Measurements from ENCODE around the gene SORBS2. TPM values are rescaled to one million over a fixed set of nuclear protein-coding genes. Genes with fewer than 3 reads are reported as not detected.

The SORBS2 gene
- total RNA-seq, 5 donors from 2014 or later (not counting 1 experiment from before 2014, with no cell fraction given) = 0.15 to 1.9 (median 0.98) TPM; not detected in 1

GRCh38 chr4:185597532-185598188 is 214.3 kb downstream of the SORBS2 start:
- peak; percentile 19 to 78 (median 50) for DNase-seq
- ATAC-seq (replicated peaks in 1 of 4) = peak in 3 of 4 experiments; percentile 54 to 71 (median 60)
- no peaks in the 10 kb centered on the region for H3K9me3 ChIP-seq
- H3K36me3 Mint-ChIP-seq = no peaks in the 10 kb centered on the region
- no peaks in the 10 kb centered on the region for H3K4me1 ChIP-seq (ENCODE audit: control insufficient read depth in 1 of 2, extremely low read depth in 1 of 2, insufficient read depth in 2 of 2, low read length in 2 of 2)
- no peaks in the 10 kb centered on the region for H3K36me3 ChIP-seq (ENCODE audit: control insufficient read depth in 2 of 2, extremely low read depth in 1 of 2, insufficient read depth in 1 of 2, low read length in 1 of 2)
- CTCF ChIA-PET = interaction anchor here (0.5 to 2.3 kb wide), 17 partner anchors 8 to 990 kb away, joined by 3 to 8 read pairs (median 4); no protein-coding TSS in a partner anchor
- H3K4me3 ChIP-seq (ENCODE audit: control insufficient read depth in 1 of 2, extremely low read depth in 1 of 2, low read length in 1 of 2) = no peak overlapping the region
- no peak overlapping the region for H3K27ac Mint-ChIP-seq
- 28% methylated on average over 5 of the region's 9 CpGs for WGBS (ENCODE audit: insufficient coverage)
- POLR2A ChIA-PET = interaction anchor here in 1 of 2 donors (0.7 kb wide), 1 partner anchor 13 kb away, joined by 3 read pairs; no protein-coding TSS in a partner anchor
- peaks cover 0 to 1% (median 0%) of the 10 kb centered on the region in 3 donors for H3K4me1 Mint-ChIP-seq
- H3K4me3 Mint-ChIP-seq = no peak overlapping the region
- H3K27me3 Mint-ChIP-seq = peaks cover 29 to 34% of the 10 kb centered on the region in 2 donors
- no peak overlapping the region for H3K27ac ChIP-seq (ENCODE audit: low read length)
- peaks cover 0 to 8% of the 10 kb centered on the region in 2 experiments for H3K27me3 ChIP-seq (replicated peaks in 1 of 2; ENCODE audit: control insufficient read depth in 2 of 2, extremely low read depth in 1 of 2, insufficient read depth in 2 of 2, low read length in 1 of 2)
- H3K9me3 Mint-ChIP-seq = no peaks in the 10 kb centered on the region

GRCh38 chr4:185592845-185593488 is 219.0 kb downstream of the SORBS2 start:
- Histone ChIP-seq H3K27ac (ENCODE audit: low read length) (no peak overlapping the region), H3K4me1 (ENCODE audit: control insufficient read depth in 1 of 2, extremely low read depth in 1 of 2, insufficient read depth in 2 of 2, low read length in 2 of 2) (peaks cover 0 to under 1% of the 10 kb centered on the region in 2 experiments), H3K36me3 (ENCODE audit: control insufficient read depth in 2 of 2, extremely low read depth in 1 of 2, insufficient read depth in 1 of 2, low read length in 1 of 2) (no peaks in the 10 kb centered on the region), H3K9me3 (no peaks in the 10 kb centered on the region), H3K27me3 (replicated peaks in 1 of 2; ENCODE audit: control insufficient read depth in 2 of 2, extremely low read depth in 1 of 2, insufficient read depth in 2 of 2, low read length in 1 of 2) (peaks cover under 1 to 8% of the 10 kb centered on the region in 2 experiments), H3K4me3 (ENCODE audit: control insufficient read depth in 1 of 2, extremely low read depth in 1 of 2, low read length in 1 of 2) (no peak overlapping the region)
- Mint-ChIP-seq H3K4me3 (no peak overlapping the region), H3K36me3 (no peaks in the 10 kb centered on the region), H3K27ac (no peak overlapping the region), H3K4me1 (peaks cover under 1 to 3% (median 1%) of the 10 kb centered on the region in 3 donors), H3K9me3 (no peaks in the 10 kb centered on the region), H3K27me3 (peaks cover 37 to 47% of the 10 kb centered on the region in 2 donors)
- ATAC-seq (replicated peaks in 1 of 4) = peak in 1 of 4 experiments; percentile 11
- ChIA-PET POLR2A (no interaction called here), CTCF (interaction anchor here in 1 of 2 donors (0.6 kb wide), 1 partner anchor 23 kb away, joined by 3 read pairs; no protein-coding TSS in a partner anchor)
- WGBS (ENCODE audit: insufficient coverage) = 51% methylated on average over 6 of the region's 9 CpGs
- DNase-seq = no peak

- peaks cover 6 to 9% of the 10 kb centered on the region in 2 experiments for H3K27me3 ChIP-seq (replicated peaks in 1 of 2; ENCODE audit: control insufficient read depth in 2 of 2, extremely low read depth in 1 of 2, insufficient read depth in 2 of 2, low read length in 1 of 2)
- no peak overlapping the region for H3K27ac ChIP-seq (ENCODE audit: low read length)
- H3K4me1 ChIP-seq (ENCODE audit: control insufficient read depth in 1 of 2, extremely low read depth in 1 of 2, insufficient read depth in 2 of 2, low read length in 2 of 2) = peaks cover 0 to 5% of the 10 kb centered on the region in 2 experiments
- H3K4me3 Mint-ChIP-seq = no peak overlapping the region
- WGBS (ENCODE audit: insufficient coverage) = 93% methylated on average over 3 of the region's 4 CpGs
- no peak for ATAC-seq (replicated peaks in 1 of 4)
- H3K27me3 Mint-ChIP-seq = peaks cover 43 to 52% of the 10 kb centered on the region in 2 donors
- POLR2A ChIA-PET = no interaction called here
- no peaks in the 10 kb centered on the region for H3K36me3 Mint-ChIP-seq
- no peaks in the 10 kb centered on the region for H3K36me3 ChIP-seq (ENCODE audit: control insufficient read depth in 2 of 2, extremely low read depth in 1 of 2, insufficient read depth in 1 of 2, low read length in 1 of 2)
- no peak for DNase-seq
- no peak overlapping the region for H3K27ac Mint-ChIP-seq
- no peaks in the 10 kb centered on the region for H3K9me3 Mint-ChIP-seq
- no peak overlapping the region for H3K4me3 ChIP-seq (ENCODE audit: control insufficient read depth in 1 of 2, extremely low read depth in 1 of 2, low read length in 1 of 2)
- CTCF ChIA-PET = no interaction called here
- no peaks in the 10 kb centered on the region for H3K9me3 ChIP-seq
- peaks cover 6 to 8% (median 6%) of the 10 kb centered on the region in 3 donors for H3K4me1 Mint-ChIP-seq
Observed at GRCh38 chr4:185592438-185592837, 219.6 kb downstream of the SORBS2 start.

- DNase-seq (no peak), ATAC-seq (replicated peaks in 1 of 4) (no peak)
- H3K27me3 ChIP-seq (replicated peaks in 1 of 2; ENCODE audit: control insufficient read depth in 2 of 2, extremely low read depth in 1 of 2, insufficient read depth in 2 of 2, low read length in 1 of 2) = peaks cover 9 to 10% of the 10 kb centered on the region in 2 experiments
- no peaks in the 10 kb centered on the region for H3K36me3 ChIP-seq (ENCODE audit: control insufficient read depth in 2 of 2, extremely low read depth in 1 of 2, insufficient read depth in 1 of 2, low read length in 1 of 2)
- ChIA-PET CTCF (no interaction called here), POLR2A (interaction anchor here in 1 of 2 donors (0.7 kb wide), 1 partner anchor 110 kb away, joined by 3 read pairs; no protein-coding TSS in a partner anchor)
- no peaks in the 10 kb centered on the region for H3K9me3 Mint-ChIP-seq
- H3K27ac Mint-ChIP-seq = no peak overlapping the region
- H3K27ac ChIP-seq (ENCODE audit: low read length) = no peak overlapping the region
- no peaks in the 10 kb centered on the region for H3K36me3 Mint-ChIP-seq
- peaks cover 48 to 58% of the 10 kb centered on the region in 2 donors for H3K27me3 Mint-ChIP-seq
- H3K9me3 ChIP-seq = no peaks in the 10 kb centered on the region
- no peak overlapping the region for H3K4me3 Mint-ChIP-seq
- peaks cover 0 to 9% of the 10 kb centered on the region in 2 experiments for H3K4me1 ChIP-seq (ENCODE audit: control insufficient read depth in 1 of 2, extremely low read depth in 1 of 2, insufficient read depth in 2 of 2, low read length in 2 of 2)
- 100% methylated on average over 1 of the region's 4 CpGs for WGBS (ENCODE audit: insufficient coverage)
- no peak overlapping the region for H3K4me3 ChIP-seq (ENCODE audit: control insufficient read depth in 1 of 2, extremely low read depth in 1 of 2, low read length in 1 of 2)
- H3K4me1 Mint-ChIP-seq = peaks cover 12 to 16% (median 13%) of the 10 kb centered on the region in 3 donors
Observed at GRCh38 chr4:185591679-185592141, 220.3 kb downstream of the SORBS2 start.

- no peak overlapping the region for H3K4me3 Mint-ChIP-seq
- Histone ChIP-seq H3K27me3 (replicated peaks in 1 of 2; ENCODE audit: control insufficient read depth in 2 of 2, extremely low read depth in 1 of 2, insufficient read depth in 2 of 2, low read length in 1 of 2) (peaks cover 10 to 15% of the 10 kb centered on the region in 2 experiments), H3K4me1 (ENCODE audit: control insufficient read depth in 1 of 2, extremely low read depth in 1 of 2, insufficient read depth in 2 of 2, low read length in 2 of 2) (peaks cover 0 to 9% of the 10 kb centered on the region in 2 experiments), H3K9me3 (no peaks in the 10 kb centered on the region), H3K27ac (ENCODE audit: low read length) (no peak overlapping the region), H3K4me3 (ENCODE audit: control insufficient read depth in 1 of 2, extremely low read depth in 1 of 2, low read length in 1 of 2) (no peak overlapping the region), H3K36me3 (ENCODE audit: control insufficient read depth in 2 of 2, extremely low read depth in 1 of 2, insufficient read depth in 1 of 2, low read length in 1 of 2) (no peaks in the 10 kb centered on the region)
- H3K27me3 Mint-ChIP-seq = peaks cover 48 to 60% of the 10 kb centered on the region in 2 donors
- no peaks in the 10 kb centered on the region for H3K36me3 Mint-ChIP-seq
- no peak overlapping the region for H3K27ac Mint-ChIP-seq
- DNase-seq (no peak), ATAC-seq (replicated peaks in 1 of 4) (no peak)
- WGBS (ENCODE audit: insufficient coverage) = no CpG with 5 or more reads among the region's 3 CpGs
- H3K9me3 Mint-ChIP-seq = no peaks in the 10 kb centered on the region
- ChIA-PET CTCF (no interaction called here), POLR2A (no interaction called here)
- H3K4me1 Mint-ChIP-seq = peaks cover 12 to 16% (median 14%) of the 10 kb centered on the region in 3 donors
Observed at GRCh38 chr4:185590982-185591381, 221.0 kb downstream of the SORBS2 start.

- peaks cover 13 to 15% of the 10 kb centered on the region in 2 experiments for H3K27me3 ChIP-seq (replicated peaks in 1 of 2; ENCODE audit: control insufficient read depth in 2 of 2, extremely low read depth in 1 of 2, insufficient read depth in 2 of 2, low read length in 1 of 2)
- ChIA-PET CTCF (interaction anchor here in 1 of 2 donors (0.5 kb wide), 1 partner anchor 9 kb away, joined by 3 read pairs; no protein-coding TSS in a partner anchor), POLR2A (no interaction called here)
- ATAC-seq (replicated peaks in 1 of 4) = no peak
- no peaks in the 10 kb centered on the region for H3K36me3 Mint-ChIP-seq
- DNase-seq = no peak
- peaks cover 58 to 70% of the 10 kb centered on the region in 2 donors for H3K27me3 Mint-ChIP-seq
- 56% methylated on average over 3 of the region's 13 CpGs for WGBS (ENCODE audit: insufficient coverage)
- H3K27ac Mint-ChIP-seq = no peak overlapping the region
- H3K27ac ChIP-seq (ENCODE audit: low read length) = no peak overlapping the region
- H3K9me3 Mint-ChIP-seq = no peaks in the 10 kb centered on the region
- peaks cover 12 to 16% (median 14%) of the 10 kb centered on the region in 3 donors for H3K4me1 Mint-ChIP-seq
- H3K4me3 ChIP-seq (ENCODE audit: control insufficient read depth in 1 of 2, extremely low read depth in 1 of 2, low read length in 1 of 2) = no peak overlapping the region
- no peaks in the 10 kb centered on the region for H3K36me3 ChIP-seq (ENCODE audit: control insufficient read depth in 2 of 2, extremely low read depth in 1 of 2, insufficient read depth in 1 of 2, low read length in 1 of 2)
- H3K4me3 Mint-ChIP-seq = peak overlapping the region in 1 of 3 donors; percentile 3
- H3K9me3 ChIP-seq = no peaks in the 10 kb centered on the region
- H3K4me1 ChIP-seq (ENCODE audit: control insufficient read depth in 1 of 2, extremely low read depth in 1 of 2, insufficient read depth in 2 of 2, low read length in 2 of 2) = peaks cover 0 to 9% of the 10 kb centered on the region in 2 experiments
Observed at GRCh38 chr4:185589067-185589836, 222.7 kb downstream of the SORBS2 start.
